Measurements from ENCODE around the gene CHSY1. TPM values are rescaled to one million over a fixed set of nuclear protein-coding genes. Genes with fewer than 3 reads are reported as not detected.

Gene CHSY1
- total RNA-seq, 2 experiments from 2014 or later: 5.0 to 14.3 TPM

GRCh38 chr15:101167753-101168462 lies 83.9 kb downstream of the CHSY1 start:
- Histone ChIP-seq H3K4me2 (ENCODE audit: low read length) (no peak overlapping the region), H2AFZ (ENCODE audit: low read length) (no peak overlapping the region), H3K4me1 (ENCODE audit: insufficient read depth, low read length, poor library complexity, severe bottlenecking) (no peaks in the 10 kb centered on the region), H3K9me2 (ENCODE audit: insufficient read depth, low read length) (no peaks in the 10 kb centered on the region), H3K79me2 (ENCODE audit: insufficient read depth, low read depth, low read length) (no peaks in the 10 kb centered on the region), H3K36me3 (ENCODE audit: insufficient read depth, low read length) (no peaks in the 10 kb centered on the region), H3K9me3 (ENCODE audit: low read length) (peaks cover 27% of the 10 kb centered on the region), H3K4me3 (ENCODE audit: low read depth, low read length, poor library complexity, severe bottlenecking) (no peak overlapping the region), H3K27ac (ENCODE audit: low read depth, low read length, poor library complexity, severe bottlenecking) (no peak overlapping the region), H4K20me1 (ENCODE audit: insufficient read depth, low read length) (no peaks in the 10 kb centered on the region)
- POLR2A ChIA-PET: interaction anchor here (0.6 to 1.2 kb wide), 2 partner anchors 9 to 530 kb away, joined by 3 to 5 read pairs; no protein-coding TSS in a partner anchor
- no peak for DNase-seq (ENCODE audit: low spot score)
- TF ChIP-seq EZH2phosphoT487 (IDR thresholded peaks at IDR 0.05; ENCODE audit: borderline replicate concordance, low read depth, low read length) (no peak), CTCF (conservative IDR thresholded peaks at IDR 0.05; ENCODE audit: low read length) (no peak)
- intact Hi-C loops (cut with micrococcal nuclease; ENCODE audit: unreplicated experiment): no loop called here
- CTCF ChIA-PET (ENCODE audit: unreplicated experiment): no interaction called here
- no TSS peak for BruUV-seq (replicated peaks)

GRCh38 chr15:101167411-101167752 lies 84.5 kb downstream of the CHSY1 start:
- POLR2A ChIA-PET: no interaction called here
- no peaks in the 10 kb centered on the region for H3K9me2 ChIP-seq (ENCODE audit: insufficient read depth, low read length)
- no peak for DNase-seq (ENCODE audit: low spot score)
- no peak overlapping the region for H2AFZ ChIP-seq (ENCODE audit: low read length)
- no peaks in the 10 kb centered on the region for H3K36me3 ChIP-seq (ENCODE audit: insufficient read depth, low read length)
- no peak overlapping the region for H3K27ac ChIP-seq (ENCODE audit: low read depth, low read length, poor library complexity, severe bottlenecking)
- BruUV-seq (replicated peaks): no TSS peak
- CTCF ChIA-PET (ENCODE audit: unreplicated experiment): no interaction called here
- no peak for TF ChIP-seq CTCF (conservative IDR thresholded peaks at IDR 0.05; ENCODE audit: low read length)
- no peak for TF ChIP-seq EZH2phosphoT487 (IDR thresholded peaks at IDR 0.05; ENCODE audit: borderline replicate concordance, low read depth, low read length)
- peaks cover 27% of the 10 kb centered on the region for H3K9me3 ChIP-seq (ENCODE audit: low read length)
- no peaks in the 10 kb centered on the region for H3K79me2 ChIP-seq (ENCODE audit: insufficient read depth, low read depth, low read length)
- intact Hi-C loops (cut with micrococcal nuclease; ENCODE audit: unreplicated experiment): no loop called here
- no peak overlapping the region for H3K4me3 ChIP-seq (ENCODE audit: low read depth, low read length, poor library complexity, severe bottlenecking)
- no peaks in the 10 kb centered on the region for H3K4me1 ChIP-seq (ENCODE audit: insufficient read depth, low read length, poor library complexity, severe bottlenecking)
- no peak overlapping the region for H3K4me2 ChIP-seq (ENCODE audit: low read length)
- H4K20me1 ChIP-seq (ENCODE audit: insufficient read depth, low read length): no peaks in the 10 kb centered on the region

- intact Hi-C loops (cut with micrococcal nuclease; ENCODE audit: unreplicated experiment): no loop called here
- POLR2A ChIA-PET: no interaction called here
- H2AFZ ChIP-seq (ENCODE audit: low read length): no peak overlapping the region
- no peak overlapping the region for H3K4me2 ChIP-seq (ENCODE audit: low read length)
- no TSS peak for BruUV-seq (replicated peaks)
- H3K4me3 ChIP-seq (ENCODE audit: low read depth, low read length, poor library complexity, severe bottlenecking): no peak overlapping the region
- H3K27ac ChIP-seq (ENCODE audit: low read depth, low read length, poor library complexity, severe bottlenecking): no peak overlapping the region
- TF ChIP-seq EZH2phosphoT487 (IDR thresholded peaks at IDR 0.05; ENCODE audit: borderline replicate concordance, low read depth, low read length): no peak
- no peak for TF ChIP-seq CTCF (conservative IDR thresholded peaks at IDR 0.05; ENCODE audit: low read length)
- H4K20me1 ChIP-seq (ENCODE audit: insufficient read depth, low read length): no peaks in the 10 kb centered on the region
- CTCF ChIA-PET (ENCODE audit: unreplicated experiment): no interaction called here
- no peak for DNase-seq (ENCODE audit: low spot score)
- no peaks in the 10 kb centered on the region for H3K79me2 ChIP-seq (ENCODE audit: insufficient read depth, low read depth, low read length)
- no peaks in the 10 kb centered on the region for H3K9me2 ChIP-seq (ENCODE audit: insufficient read depth, low read length)
- no peaks in the 10 kb centered on the region for H3K36me3 ChIP-seq (ENCODE audit: insufficient read depth, low read length)
- no peaks in the 10 kb centered on the region for H3K4me1 ChIP-seq (ENCODE audit: insufficient read depth, low read length, poor library complexity, severe bottlenecking)
- H3K9me3 ChIP-seq (ENCODE audit: low read length): peaks cover 27% of the 10 kb centered on the region
Observed at GRCh38 chr15:101165905-101166471, 85.9 kb downstream of the CHSY1 start.
